Ectodermal cell (in vitro differentiated cells): ENCODE data around the gene OPRD1.

Experiments used
- H3K27ac ChIP-seq: 2 replicates; pipeline ENCODE4 v1.7.0; 2013; ENCODE audit warnings: mild to moderate bottlenecking, low read depth, low read length; ENCODE audit not compliant: insufficient read depth, poor library complexity, severe bottlenecking
- H3K27me3 ChIP-seq: 2 replicates; pipeline ENCODE4 v1.7.0; 2013; ENCODE audit warnings: mild to moderate bottlenecking, low read length; ENCODE audit not compliant: insufficient read depth, control insufficient read depth, poor library complexity, severe bottlenecking
- H3K36me3 ChIP-seq: one replicate; pipeline ENCODE4 v1.7.0; 2013; ENCODE audit warnings: low read length; ENCODE audit not compliant: control insufficient read depth, insufficient read depth
- H3K4me1 ChIP-seq: one replicate; pipeline ENCODE4 v1.7.0; 2013; ENCODE audit warnings: low read length; ENCODE audit not compliant: control insufficient read depth, insufficient read depth
- H3K4me3 ChIP-seq: 2 replicates; pipeline ENCODE4 v1.7.0; 2013; ENCODE audit warnings: low read depth, low read length, control low read depth; ENCODE audit not compliant: insufficient read depth
- H3K9me3 ChIP-seq: 2 replicates; pipeline ENCODE4 v1.7.0; 2013; ENCODE audit warnings: mild to moderate bottlenecking, low read length, moderate library complexity; ENCODE audit not compliant: control insufficient read depth
- WGBS, 2 experiments: methylation state at CpG; one replicate each; pipeline ENCODE4 v1.1.7; 2013; ENCODE audit warnings: missing lambda C conversion rate in 2 of 2; 5-methylcytosine and 5-hydroxymethylcytosine counted together

OPRD1 gene

GRCh38 chr1:28889357-28889756 is 77.4 kb downstream of the OPRD1 start:
- no peaks in the 10 kb centered on the region for H3K9me3 ChIP-seq
- H3K4me3 ChIP-seq, result no peak overlapping the region
- no peak overlapping the region for H3K27ac ChIP-seq
- H3K27me3 ChIP-seq, result peaks cover 35% of the 10 kb centered on the region
- peaks cover 7% of the 10 kb centered on the region for H3K4me1 ChIP-seq
- H3K36me3 ChIP-seq, result no peaks in the 10 kb centered on the region
- 95 to 96% methylated on average over 5 of the region's 5 CpGs for WGBS, 2 experiments

DNA sequence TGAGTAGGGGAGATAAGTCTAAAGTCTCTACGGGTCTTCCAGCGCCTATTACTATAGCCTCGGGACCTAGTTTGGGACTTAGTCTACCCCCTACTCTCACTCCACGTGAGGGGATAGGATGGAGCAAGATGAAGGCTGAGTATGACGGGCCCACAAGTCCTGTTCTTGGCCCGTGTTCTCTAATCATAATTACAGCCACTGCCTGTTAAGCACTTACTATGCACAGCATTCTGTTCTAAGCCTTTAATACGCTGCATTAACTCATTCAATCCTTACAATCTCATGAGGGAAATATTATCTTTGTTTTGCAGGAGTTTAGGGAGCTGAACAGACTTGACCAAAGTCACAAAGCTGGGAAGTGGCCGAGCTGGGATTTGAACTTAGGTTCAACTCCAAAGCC is 78.5 kb downstream of the OPRD1 start:
- H3K27ac ChIP-seq, result no peak overlapping the region
- no peaks in the 10 kb centered on the region for H3K9me3 ChIP-seq
- peaks cover 35% of the 10 kb centered on the region for H3K27me3 ChIP-seq
- 90 to 93% methylated on average over 8 of the region's 8 CpGs for WGBS, 2 experiments
- H3K36me3 ChIP-seq, result no peaks in the 10 kb centered on the region
- no peak overlapping the region for H3K4me3 ChIP-seq
- no peaks in the 10 kb centered on the region for H3K4me1 ChIP-seq

DNA sequence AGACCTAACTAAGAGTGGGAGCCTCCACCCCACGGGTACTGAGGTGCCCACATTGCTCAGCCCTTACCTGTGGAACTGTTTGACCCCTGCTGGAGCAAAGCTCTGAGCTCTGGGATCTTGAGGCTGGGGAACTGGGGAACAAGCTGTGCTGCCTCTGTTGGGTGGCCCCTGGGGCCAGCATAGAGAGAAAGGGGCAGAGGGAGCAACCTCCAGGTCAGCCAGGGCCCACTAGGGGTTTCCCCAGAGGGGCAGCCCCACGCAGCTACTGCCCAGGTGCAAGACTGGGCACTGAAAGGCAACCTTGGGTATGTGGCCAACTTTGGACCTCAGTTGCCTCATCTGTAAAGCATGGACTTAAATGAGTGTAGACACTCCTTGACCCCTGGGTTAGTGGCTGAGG is 78.9 kb downstream of the OPRD1 start:
- peaks cover 35% of the 10 kb centered on the region for H3K27me3 ChIP-seq
- H3K4me3 ChIP-seq, result no peak overlapping the region
- H3K27ac ChIP-seq, result no peak overlapping the region
- H3K36me3 ChIP-seq, result no peaks in the 10 kb centered on the region
- H3K9me3 ChIP-seq, result no peaks in the 10 kb centered on the region
- H3K4me1 ChIP-seq, result no peaks in the 10 kb centered on the region
- WGBS, 2 experiments, result 88 to 89% methylated on average over 2 of the region's 2 CpGs

DNA sequence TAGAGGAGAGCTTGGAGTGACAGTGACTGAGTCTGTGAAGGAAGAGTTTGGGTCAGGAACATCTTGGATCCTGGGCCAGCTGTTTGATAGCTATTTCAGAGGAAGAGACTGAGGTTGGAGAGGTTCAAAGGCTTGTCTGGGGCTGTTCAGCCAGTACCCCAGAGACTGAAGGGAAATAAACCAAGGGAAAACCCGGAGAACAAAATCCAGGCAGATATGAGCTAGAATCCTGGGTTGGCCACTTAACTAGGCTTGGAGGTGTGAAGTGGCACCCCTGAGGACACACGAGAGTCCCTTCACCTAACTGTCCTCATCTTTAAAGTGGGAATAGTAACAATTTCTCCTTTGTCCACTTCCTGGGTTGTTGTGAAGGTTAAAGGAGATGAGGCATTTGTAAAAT is 79.3 kb downstream of the OPRD1 start:
- no peaks in the 10 kb centered on the region for H3K36me3 ChIP-seq
- no peak overlapping the region for H3K27ac ChIP-seq
- H3K4me3 ChIP-seq, result no peak overlapping the region
- H3K27me3 ChIP-seq, result peaks cover 32% of the 10 kb centered on the region
- no peaks in the 10 kb centered on the region for H3K9me3 ChIP-seq
- no peaks in the 10 kb centered on the region for H3K4me1 ChIP-seq
- 92 to 94% methylated on average over 2 of the region's 2 CpGs for WGBS, 2 experiments

GRCh38 chr1:28893403-28894102 is 81.6 kb downstream of the OPRD1 start:
- Histone ChIP-seq H3K9me3 (no peaks in the 10 kb centered on the region), H3K27me3 (peaks cover 11% of the 10 kb centered on the region), H3K4me3 (no peak overlapping the region), H3K27ac (no peak overlapping the region), H3K36me3 (no peaks in the 10 kb centered on the region), H3K4me1 (no peaks in the 10 kb centered on the region)
- WGBS, 2 experiments, result 65 to 66% methylated on average over 8 of the region's 8 CpGs

- H3K4me3 ChIP-seq, result no peak overlapping the region
- 87 to 92% methylated on average over 2 of the region's 2 CpGs for WGBS, 2 experiments
- no peaks in the 10 kb centered on the region for H3K4me1 ChIP-seq
- H3K27me3 ChIP-seq, result no peaks in the 10 kb centered on the region
- H3K27ac ChIP-seq, result no peak overlapping the region
- no peaks in the 10 kb centered on the region for H3K36me3 ChIP-seq
- no peaks in the 10 kb centered on the region for H3K9me3 ChIP-seq
Measured at GRCh38 chr1:28894785-28895184, 82.8 kb downstream of the OPRD1 start.

- Histone ChIP-seq H3K27me3 (no peaks in the 10 kb centered on the region), H3K4me1 (no peaks in the 10 kb centered on the region), H3K36me3 (no peaks in the 10 kb centered on the region), H3K9me3 (no peaks in the 10 kb centered on the region), H3K27ac (no peak overlapping the region), H3K4me3 (no peak overlapping the region)
- 90 to 93% methylated on average over 4 of the region's 4 CpGs for WGBS, 2 experiments
Measured at GRCh38 chr1:28895896-28896608, 84.1 kb downstream of the OPRD1 start.

GRCh38 chr1:28896609-28896986 is 84.6 kb downstream of the OPRD1 start:
- H3K4me1 ChIP-seq, result no peaks in the 10 kb centered on the region
- 90 to 94% methylated on average over 3 of the region's 3 CpGs for WGBS, 2 experiments
- no peaks in the 10 kb centered on the region for H3K9me3 ChIP-seq
- no peaks in the 10 kb centered on the region for H3K36me3 ChIP-seq
- no peak overlapping the region for H3K4me3 ChIP-seq
- H3K27ac ChIP-seq, result no peak overlapping the region
- H3K27me3 ChIP-seq, result no peaks in the 10 kb centered on the region

- H3K36me3 ChIP-seq, result no peaks in the 10 kb centered on the region
- no peaks in the 10 kb centered on the region for H3K4me1 ChIP-seq
- H3K27me3 ChIP-seq, result no peaks in the 10 kb centered on the region
- 83 to 85% methylated on average over 4 of the region's 4 CpGs for WGBS, 2 experiments
- no peaks in the 10 kb centered on the region for H3K9me3 ChIP-seq
- no peak overlapping the region for H3K27ac ChIP-seq
- H3K4me3 ChIP-seq, result no peak overlapping the region
Measured at GRCh38 chr1:28897789-28898188, 85.8 kb downstream of the OPRD1 start.

DNA sequence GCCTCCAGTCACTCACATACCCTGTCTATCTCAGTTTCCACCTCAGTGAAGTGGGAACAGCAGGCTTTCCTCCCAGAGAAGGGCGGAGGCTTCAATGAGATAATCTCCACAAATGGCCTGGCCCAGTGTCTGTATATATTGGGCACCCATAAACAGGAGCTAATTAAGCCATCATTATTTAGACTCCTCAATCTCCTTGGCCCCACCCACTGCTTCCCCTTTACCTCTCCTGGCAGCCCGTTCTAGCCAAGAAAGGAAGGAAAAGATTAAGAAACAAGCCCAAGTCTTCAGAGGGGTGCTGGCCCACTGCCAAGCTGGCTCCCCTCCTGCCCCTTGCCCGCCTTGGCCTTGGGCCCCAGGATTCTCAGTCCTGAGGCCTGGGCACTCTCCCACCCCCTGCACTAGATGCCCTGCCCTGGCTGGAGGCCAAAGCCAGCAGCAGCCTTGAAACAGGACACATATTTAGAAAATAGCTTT is 86.5 kb downstream of the OPRD1 start:
- Histone ChIP-seq H3K27ac (no peak overlapping the region), H3K36me3 (no peaks in the 10 kb centered on the region), H3K9me3 (no peaks in the 10 kb centered on the region), H3K4me1 (no peaks in the 10 kb centered on the region), H3K27me3 (no peaks in the 10 kb centered on the region), H3K4me3 (no peak overlapping the region)
- WGBS, 2 experiments, result 84 to 86% methylated on average over 3 of the region's 3 CpGs
